Esophagus mucosa (tissue), 1 donor: ENCODE results near the gene C1orf50. TPM values are rescaled to one million over a fixed set of nuclear protein-coding genes. Genes with fewer than 3 reads are reported as not detected.
"Not testable (repeated sequence)": the region's sequence is repeated elsewhere in the genome, so short reads cannot be mapped to it uniquely, and the experiment has no call there.

Experiments
- ATAC-seq: fragments of 200-7000 bp; cut with Tn5 transposase; one replicate; pipeline ENCODE4 v1.9.1; 2020
- total RNA-seq: library from RNA; stranded (reverse); gene quantifications from one replicate; pipeline ENCODE4 v1.2.4, GENCODE V29; 2023
- donor health status: DM: yes; HTN: yes; CAD: no.

Gene C1orf50
- total RNA-seq, result 6.1 TPM

DNA sequence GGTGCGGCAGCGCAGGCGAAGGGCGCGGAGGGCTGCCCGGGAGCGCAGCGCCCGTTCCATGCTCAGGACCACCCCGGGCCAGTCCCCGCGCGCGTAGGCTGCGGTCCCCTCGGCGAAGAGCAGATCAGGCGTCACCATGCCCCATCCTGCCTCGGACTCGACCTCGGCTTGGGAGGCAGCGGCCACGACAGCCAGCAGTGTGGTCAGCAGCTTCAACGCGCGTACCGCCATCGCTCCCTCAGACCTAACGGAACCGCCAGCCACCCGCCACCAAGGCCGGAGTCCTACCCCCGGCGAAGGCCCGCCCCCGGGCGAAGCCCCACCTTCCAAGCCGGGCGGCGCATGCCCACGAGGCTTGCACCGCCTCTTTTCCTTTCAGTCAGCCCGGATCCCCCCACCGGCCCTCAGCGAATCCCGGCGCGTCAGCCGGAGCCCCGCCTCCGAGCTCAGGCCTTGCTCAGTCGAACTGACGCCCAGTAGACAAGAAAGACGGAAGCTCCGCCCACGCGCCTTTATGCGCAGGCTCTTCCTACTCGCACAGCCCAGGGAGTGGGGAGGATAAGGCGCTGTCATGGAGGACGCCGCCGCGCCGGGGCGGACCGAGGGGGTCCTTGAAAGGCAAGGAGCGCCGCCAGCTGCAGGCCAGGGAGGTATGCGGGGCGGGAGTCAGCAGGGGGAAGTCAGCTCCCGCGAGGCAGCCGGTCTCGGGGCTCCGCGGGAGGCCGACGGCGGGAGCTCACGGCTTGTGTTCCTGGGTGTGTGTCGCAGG lies at the start of gene C1orf50, which contains the start of gene P3H1:
Gene C1orf50, plus strand, starts transcription at position 509 of the 769 bp plus-strand sequence. Its CDS starts 63 bp downstream, at position 572.
Gene P3H1, minus strand, starts transcription at position 288 of the 769 bp plus-strand sequence. Its CDS starts 57 bp downstream, at position 231.
- ATAC-seq, result peak; percentile 98

DNA sequence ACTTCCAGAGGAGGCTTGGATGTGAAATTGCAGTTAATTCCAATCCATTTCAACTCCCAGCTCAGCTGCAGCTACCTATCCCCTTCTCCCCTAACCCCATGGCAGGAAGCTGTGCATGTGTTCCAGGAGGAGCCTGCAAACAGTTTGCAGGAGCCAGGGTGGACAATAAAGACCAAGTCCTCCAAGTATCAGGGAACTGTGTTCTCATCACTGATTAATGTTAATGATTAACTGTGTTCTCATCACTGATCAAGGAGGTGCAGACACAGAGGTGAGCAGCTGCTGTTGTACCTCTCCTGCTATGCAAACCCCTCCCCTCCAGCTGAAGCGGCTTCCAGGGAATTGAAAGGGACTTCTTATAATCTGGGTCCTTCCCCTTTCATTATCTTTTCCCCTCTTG lies 46.2 kb upstream of the C1orf50 start:
- ATAC-seq, result no peak

DNA sequence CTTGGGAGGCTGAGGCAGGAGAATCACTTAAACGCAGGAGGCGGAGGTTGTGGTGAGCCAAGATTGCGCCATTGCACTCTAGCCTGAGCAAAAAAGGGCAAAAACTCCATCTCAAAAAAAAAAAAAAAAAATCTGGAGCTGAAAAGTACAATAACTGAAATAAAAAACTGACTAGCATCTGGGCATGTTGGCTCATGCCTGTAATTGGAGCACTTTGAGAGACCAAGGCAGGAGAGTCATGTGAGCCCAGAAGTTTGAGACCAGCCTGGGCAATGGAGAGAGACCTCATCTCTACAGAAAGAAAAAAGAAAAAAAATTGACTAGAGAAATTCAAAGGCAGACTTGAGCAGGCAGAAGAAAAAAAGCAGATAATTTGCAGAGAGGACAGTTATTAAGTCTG lies 45.1 kb upstream of the C1orf50 start:
- ATAC-seq, result no peak

GRCh38 chr1:42722403-42722802 lies 44.6 kb upstream of the C1orf50 start:
- ATAC-seq, result not testable (repeated sequence)

DNA sequence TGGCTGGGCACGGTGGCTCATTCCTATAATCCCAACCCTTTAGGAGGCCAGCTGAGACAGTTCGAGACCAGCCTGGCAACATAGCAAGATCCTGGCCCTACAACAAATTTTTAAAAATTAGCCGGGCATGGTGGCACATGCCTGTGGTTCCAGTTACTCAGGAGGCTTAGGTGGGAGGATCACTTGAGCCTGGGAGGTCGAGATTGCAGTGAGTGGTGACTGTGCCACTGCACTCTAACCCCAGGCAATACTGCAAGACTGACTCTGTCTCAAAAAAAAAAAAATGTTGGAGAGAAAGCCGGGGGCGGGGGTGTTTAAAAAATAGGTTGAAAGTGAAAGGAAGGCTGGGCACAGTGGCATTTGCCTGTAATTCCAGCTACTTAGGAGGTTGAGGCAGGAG lies 43.5 kb upstream of the C1orf50 start:
- ATAC-seq, result peak; percentile 49

DNA sequence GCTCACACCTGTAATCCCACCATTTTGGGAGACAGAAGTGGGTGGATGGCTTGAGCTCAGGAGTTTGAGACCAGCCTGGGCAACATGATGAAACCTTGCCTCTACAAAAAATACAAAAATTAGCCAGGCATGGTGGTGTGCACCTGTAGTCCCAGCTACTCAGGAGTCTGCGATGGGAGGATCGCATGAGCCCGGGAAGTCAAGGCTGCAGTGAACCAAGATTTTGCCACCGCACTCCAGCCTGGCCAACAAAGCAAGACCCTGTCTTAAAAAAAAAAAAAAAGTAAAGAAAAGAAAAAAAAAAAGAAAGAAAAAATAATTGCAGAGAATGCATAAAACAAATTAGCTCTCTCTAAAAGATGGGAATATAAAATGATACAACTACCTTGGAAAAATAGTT lies 41.2 kb upstream of the C1orf50 start:
- not testable (repeated sequence) for ATAC-seq

- ATAC-seq, result no peak
These were observed 37.0 kb upstream of the C1orf50 start for GRCh38 chr1:42730002-42730401.

DNA sequence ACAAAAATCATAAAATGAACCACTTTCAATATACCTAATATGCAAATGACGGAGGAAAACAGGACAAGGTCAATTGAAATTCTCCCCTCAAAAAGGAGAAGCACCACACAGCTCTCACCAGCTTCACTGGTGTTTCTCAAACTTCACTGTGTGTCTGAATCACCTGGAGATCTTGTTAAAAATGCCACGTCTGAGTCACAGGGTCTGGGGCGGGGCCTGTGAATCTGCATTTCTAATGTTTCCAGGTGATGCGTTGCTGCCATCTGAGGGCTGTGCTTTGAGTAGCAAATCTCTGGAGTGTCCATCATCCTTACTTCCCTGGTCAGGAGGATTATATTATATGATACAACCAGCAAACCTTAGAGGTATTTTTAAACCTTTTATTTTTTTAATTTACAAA lies 36.1 kb upstream of the C1orf50 start:
- ATAC-seq, result peak; percentile 60

GRCh38 chr1:42731585-42731984 lies 35.5 kb upstream of the C1orf50 start:
- ATAC-seq, result no peak

DNA sequence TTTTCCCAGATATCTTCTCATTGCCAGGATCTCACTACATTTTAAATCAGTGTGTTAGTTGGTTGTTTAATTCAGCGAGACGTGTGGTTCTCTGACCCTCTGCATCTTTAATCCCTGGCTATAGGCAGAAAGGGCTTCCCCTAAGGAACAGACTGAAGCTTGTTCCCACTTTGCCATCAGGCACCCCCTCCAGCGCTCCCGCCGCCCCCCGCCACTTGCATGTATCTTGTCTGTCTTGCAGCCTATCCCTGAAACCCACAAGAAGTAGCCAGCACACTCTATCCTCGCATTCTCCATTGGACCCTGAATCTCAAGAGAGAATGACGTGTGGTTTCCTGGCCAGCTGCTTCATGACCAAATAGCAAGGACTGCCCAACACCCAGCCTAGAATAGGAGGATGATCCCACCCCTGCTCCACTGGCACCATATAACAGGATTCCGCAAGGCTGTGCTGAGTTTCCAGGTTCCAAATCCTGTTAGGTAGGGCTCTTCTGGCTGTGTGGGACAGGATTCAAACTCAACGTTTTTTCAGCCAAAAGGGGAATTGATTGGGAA lies 34.8 kb upstream of the C1orf50 start:
- no peak for ATAC-seq

DNA sequence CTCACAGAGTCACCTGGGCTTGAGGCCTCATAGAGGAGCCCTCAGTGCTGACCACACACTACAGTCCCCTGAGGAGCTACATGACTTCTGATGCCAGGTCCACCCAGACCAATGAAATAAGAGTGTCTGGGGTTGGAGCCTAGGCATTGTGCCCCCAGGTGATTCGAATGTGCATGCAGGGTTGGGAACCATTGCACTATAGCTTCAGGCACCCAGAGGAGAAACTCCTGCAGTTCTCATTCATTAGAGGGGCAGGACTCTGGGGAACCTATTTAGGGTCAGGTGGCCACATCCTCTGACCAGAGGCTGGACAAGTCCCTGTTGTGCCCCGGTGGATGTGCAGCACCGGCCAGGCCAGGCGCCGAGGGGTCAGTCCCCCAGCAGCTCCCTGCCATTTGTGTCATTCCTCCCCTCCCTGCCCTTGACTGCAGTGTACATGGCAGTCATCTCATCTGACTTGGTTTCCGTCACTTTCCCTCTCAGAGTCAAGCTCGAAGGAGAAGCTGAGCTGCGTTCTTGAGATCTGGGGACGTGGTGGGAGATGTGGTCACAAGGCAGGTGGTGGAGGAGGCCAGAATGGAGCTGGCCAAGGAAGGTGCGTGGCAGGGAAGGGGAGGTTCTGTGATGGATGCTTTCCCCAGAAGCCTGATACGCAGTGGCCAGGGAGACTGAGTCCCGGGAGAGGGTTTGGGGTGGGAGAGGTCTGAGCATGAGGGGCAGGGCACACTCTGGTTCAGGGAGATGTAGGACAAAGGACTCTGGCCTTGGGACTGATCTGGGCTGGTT lies 33.4 kb upstream of the C1orf50 start:
- ATAC-seq, result no peak

DNA sequence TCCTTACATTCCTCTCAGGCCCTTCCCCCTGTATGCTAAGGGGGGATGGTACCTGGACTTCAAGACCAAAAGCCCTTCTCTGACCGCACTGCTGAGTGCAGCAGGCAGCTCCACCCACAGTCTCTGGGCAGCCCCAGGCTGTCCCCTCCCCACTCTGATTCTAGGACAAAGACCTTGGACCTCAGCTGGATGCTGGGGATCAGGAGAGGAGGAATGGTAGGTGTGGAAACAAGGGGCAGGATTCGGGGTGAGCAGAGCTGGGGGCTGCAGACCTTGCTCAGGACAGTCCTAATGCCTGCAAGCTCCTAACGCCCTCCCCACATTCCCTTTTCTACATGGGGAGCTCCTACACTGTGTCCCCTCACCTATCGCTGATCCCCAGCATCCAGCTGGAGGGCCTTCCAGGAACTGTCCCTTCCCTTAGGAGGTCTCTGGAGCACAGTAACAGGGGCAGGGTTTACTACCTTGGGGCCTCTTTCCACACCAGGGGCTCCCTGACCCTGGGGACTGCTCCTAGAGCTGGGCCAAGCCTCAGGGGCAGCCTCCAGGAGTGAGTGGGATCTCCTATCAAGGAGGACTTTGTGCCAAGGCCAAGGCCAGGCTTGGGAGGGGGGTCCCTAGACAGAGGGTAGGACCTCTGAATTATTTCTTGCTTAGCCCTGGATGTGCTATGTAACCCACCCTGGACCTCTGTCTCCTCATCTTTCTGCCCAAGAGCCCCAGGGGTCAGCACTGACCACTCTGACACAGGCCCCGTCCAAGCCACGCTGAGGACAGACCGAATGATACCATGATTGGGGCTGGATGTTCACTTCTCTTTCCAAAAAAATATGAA lies 32.6 kb upstream of the C1orf50 start:
- no peak for ATAC-seq

DNA sequence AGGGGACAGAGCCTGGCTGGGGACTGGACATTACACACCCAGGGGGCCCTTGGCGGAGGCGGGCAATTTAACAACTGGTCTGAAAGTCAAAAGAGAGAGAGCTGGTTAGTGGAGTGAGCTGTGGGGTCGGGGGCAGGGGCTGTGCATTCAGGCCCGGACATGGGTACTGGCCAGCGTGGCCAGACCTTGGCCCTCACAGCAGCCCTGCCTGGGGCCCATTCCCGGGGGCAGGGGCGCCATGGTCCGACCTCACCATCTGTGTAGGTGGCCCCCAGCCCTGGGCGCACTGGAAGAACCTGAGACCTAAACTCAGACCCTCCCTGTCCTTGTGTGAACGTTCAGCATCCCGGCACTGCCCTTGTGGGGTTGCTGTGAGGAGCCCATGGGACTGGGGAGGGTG lies 32.0 kb upstream of the C1orf50 start:
- ATAC-seq, result no peak

DNA sequence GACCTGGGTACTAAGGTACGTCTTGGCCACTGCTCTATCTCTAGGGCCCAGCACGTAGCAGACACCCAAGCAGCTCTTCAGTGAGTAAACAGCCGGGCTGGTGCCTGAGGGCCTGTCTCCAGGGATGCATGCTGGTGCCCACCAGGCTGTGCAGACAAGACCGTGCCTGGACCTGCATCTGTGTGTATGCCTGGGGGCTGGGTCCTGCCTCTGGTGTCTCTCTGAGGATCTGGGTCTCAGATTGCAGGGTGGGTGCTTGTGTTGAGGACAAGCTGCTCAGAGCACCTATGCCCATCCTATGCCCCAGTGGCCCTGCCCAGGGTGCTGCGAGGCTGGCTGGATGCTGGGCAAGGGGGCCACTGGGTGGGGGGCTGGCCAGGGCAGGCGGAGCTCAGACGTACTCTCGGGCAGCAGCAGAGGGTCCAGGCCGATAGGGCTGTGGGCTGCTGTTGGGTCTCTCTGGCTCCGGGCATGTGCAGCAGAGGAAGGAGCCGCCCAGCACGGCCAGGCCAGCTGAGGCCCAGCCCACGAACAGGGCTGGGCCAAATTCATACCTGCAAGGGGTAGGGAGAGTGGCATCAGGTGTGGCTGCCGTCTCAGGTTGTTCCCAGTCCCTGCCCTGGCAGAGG lies 31.5 kb upstream of the C1orf50 start:
- ATAC-seq, result peak; percentile 71

- peak; percentile 55 for ATAC-seq
These were observed 30.9 kb upstream of the C1orf50 start for GRCh38 chr1:42736152-42736551.

GRCh38 chr1:42736571-42737200 lies 30.4 kb upstream of the C1orf50 start:
- ATAC-seq, result no peak

DNA sequence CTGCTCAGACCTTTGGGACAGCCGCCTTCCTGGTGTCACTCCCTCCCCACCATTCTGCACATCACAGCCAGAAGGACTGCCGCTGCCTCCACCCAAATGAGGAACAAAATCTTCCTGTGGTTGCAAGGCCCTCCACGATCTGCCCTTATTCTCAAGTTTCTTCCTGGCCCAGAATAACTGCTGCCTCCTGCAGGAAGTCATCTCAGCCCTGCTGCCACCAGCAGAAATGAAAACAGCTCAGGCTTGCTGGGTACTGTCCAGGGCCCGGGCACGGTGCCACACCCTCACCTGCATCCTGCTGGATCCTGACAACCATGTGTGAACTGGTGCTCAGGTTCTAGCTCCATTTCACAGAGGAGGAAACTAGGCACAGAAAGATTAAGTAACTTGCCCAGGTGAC lies 29.8 kb upstream of the C1orf50 start:
- ATAC-seq, result peak; percentile 48

GRCh38 chr1:42737986-42738677 lies 28.9 kb upstream of the C1orf50 start:
- ATAC-seq, result no peak

DNA sequence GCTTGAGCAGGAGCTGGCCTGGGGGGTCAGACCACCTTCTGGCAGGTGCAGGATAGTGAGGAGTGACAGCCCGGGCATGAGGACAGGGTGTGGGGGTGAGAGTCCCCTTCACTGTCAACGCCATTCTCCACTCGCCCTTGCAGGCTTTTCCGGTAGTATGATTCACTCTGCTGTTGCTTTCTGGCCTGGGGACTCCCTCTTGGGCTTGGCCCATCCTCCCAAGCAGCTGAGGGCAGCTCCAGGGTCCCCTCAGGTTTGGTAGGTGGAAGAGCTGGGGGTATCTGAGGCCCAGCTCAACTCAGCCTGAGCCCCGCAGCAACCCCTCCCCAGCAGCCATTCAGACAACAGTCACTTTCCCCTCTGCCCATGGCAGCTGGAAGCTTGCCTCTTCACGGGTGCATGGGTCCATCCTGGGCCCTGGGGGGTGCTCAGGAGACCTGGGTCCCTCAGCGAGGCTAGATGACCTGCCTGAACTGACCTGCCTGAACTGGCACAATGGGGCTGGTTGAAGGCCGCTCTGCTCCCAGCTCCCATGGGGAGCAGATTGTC lies 28.3 kb upstream of the C1orf50 start:
- ATAC-seq, result no peak
